Left renal pelvis (tissue), 4 donors: ENCODE measurements around the gene TM4SF4. TPM values are rescaled to one million over a fixed set of nuclear protein-coding genes. Genes with fewer than 3 reads are reported as not detected.

ENCODE experiments used
- DNase-seq, 4 donors: peaks; one replicate each; pipeline ENCODE4 v3.0.0-alpha.2; 2013; ENCODE audit warnings: low read depth in 4 of 4, low spot score in 3 of 4
- polyA plus RNA-seq, 4 donors: library from polyadenylated mRNA; unstranded; fragments of 120-200 nt; gene quantifications; one replicate each; pipeline ENCODE4 v1.2.1, GENCODE V29; 2013; ENCODE audit not compliant: insufficient read length in 4 of 4

Gene TM4SF4
- polyA plus RNA-seq, 4 donors, result 0.76 to 2.8 (median 2.6) TPM

DNA sequence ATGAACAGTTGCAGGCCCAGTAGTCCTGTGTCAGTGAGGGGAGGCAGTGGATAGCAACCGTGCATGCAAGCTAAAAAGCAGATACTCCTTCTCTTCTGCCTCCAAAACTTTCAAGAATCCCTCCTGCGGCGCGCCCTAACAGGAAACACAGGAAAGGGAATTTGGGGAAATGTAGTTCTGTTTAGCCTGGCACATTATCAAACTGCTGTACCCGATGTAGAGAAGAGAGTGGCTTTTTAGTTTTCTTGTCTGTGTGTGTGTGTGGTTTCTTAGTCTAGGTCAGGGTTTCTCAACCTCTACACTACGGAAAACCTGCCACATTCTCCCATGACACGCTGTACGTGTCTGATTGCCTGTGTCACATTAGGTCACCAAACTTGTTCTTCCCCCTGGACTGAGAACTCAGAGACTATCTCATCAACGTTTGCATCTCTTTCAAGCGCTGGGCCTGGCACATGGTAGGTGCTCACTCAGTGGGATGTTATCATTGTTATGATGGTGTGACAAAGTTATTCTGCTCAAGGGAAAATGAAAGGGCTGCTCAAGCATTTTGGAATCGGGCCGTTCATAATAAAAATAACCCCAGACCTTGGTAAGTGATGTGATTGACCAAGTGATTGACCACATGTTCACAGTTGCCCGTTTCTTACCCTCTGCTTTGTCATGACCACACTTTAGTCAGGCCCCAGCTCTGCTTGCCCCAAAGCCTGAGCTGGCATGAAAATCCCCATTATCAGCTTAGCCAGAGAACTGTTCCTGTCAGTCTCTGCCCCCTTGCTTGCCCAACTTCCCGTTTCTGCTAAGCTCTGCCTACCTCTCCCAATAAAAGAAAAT is 33.2 kb downstream of the TM4SF4 start:
- no peak for DNase-seq

GRCh38 chr3:149509526-149509925 is 35.0 kb downstream of the TM4SF4 start:
- no peak for DNase-seq

GRCh38 chr3:149510480-149510879 is 36.0 kb downstream of the TM4SF4 start:
- DNase-seq, result no peak

GRCh38 chr3:149511040-149511626 is 36.6 kb downstream of the TM4SF4 start:
- DNase-seq, result no peak

- DNase-seq, result peak in 2 of 4 donors; percentile 45 to 48
Measured at GRCh38 chr3:149512073-149512782, 37.7 kb downstream of the TM4SF4 start.

GRCh38 chr3:149514471-149514870 is 40.0 kb downstream of the TM4SF4 start:
- no peak for DNase-seq

DNA sequence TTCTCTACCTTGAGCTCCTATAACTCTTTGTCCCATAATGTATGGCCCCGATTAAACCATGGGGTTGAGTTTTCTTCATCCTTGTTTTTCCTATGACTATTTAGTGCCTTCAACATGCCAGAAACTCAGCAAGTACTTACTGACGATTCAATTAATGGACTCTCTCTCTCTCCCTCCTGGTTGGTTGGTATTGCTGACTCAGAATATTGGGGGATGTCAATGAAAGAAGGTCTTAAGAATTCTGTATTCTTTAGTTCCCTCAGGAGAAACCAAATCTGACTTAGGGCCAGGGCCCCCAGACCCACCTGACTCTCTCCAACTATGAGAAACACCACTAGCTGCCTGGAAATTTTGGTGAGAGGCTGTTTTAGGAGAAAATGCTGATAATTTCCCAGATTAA is 40.8 kb downstream of the TM4SF4 start:
- DNase-seq, result no peak

DNA sequence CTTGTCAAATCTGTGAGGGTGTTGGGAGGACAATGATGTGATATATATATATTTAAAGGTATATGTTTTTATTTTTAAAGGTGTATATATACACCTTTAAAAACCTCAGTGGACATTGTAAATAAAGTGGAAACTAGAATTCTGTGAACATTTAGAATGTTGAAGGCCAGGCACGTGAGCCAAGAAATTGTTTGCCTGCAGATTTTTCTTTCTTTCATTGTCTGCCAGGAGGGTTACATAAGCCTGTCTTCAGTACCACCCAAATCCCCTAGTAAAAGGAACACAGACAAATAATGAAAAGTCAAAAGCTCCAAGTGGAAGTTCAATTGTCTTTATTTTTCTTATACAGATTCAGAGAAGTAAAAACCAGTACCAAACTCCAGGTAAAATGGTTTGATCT is 42.4 kb downstream of the TM4SF4 start:
- no peak for DNase-seq

- no peak for DNase-seq
Measured at GRCh38 chr3:149519912-149520311, 45.4 kb downstream of the TM4SF4 start.

DNA sequence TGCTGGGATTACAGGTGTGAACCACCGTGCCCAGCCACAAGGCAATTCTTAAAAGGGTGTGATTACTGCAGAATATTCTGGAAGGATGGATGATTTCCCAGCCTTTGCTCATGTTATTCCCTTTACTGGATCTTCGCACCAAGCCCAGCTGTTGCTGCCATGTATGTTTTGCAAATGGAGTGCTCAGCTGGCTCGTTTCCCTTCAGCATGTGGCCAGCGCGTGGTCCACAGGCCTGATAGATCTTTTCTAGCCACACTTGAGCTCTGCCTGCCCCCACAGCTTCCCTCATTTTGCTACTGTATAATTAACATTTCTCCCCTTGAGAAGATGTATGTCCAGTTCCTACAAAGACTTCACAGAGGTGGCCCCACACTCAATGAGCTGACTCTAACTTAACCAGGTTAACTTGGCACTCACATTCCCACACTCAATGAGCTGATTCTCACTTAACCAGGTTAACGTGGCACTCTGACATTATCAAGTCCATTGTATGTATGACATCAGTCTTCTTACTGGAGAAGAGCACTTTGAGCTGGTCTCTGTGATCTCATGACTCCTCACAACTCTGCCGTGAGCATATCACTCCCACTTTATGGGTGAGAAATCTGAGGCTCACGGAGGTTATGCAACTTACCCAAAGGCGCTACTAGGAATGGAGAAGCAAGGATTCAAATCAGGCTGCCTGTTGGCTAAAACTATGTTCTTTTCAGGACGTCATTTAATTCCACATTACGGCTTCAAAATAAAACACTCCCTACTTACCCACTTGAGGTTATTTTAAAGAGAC is 49.2 kb downstream of the TM4SF4 start:
- DNase-seq, result no peak

DNA sequence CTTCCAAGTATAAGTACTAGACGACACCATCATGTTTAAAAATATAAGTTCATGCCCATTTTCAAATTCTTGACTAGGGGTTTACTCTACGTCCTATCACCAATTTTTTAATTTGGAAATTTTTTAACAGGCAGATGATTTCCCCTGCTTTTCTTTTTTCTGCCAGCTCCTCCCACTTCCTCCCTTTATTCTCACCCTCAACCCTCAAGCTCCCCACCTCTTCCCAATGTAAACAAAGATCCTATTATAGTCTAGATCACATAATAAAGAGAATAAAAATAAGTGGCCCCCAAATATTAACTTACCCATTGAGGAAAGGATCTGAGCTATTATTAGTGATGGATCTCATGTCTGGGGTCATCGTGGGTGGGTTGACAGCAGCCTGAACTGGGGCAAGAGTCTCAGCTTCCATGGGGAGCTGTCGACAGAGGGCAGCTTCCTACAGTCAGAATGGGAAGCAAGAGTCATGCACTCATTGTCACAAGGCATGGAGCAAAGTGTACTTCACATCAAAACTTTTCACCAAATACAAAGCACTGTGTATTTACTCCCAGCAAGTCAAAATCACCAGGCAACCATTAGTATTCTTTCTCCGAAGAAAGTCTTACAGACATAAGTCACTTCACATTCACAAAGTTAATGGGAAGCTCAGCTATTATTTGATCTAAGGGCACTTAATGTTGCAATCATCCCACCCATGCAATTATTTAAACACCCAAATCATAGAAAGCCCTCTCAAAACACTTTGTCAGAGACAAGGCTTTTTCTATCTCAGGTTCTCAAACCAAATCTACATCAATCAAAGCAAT is 53.2 kb downstream of the TM4SF4 start:
- no peak for DNase-seq

DNA sequence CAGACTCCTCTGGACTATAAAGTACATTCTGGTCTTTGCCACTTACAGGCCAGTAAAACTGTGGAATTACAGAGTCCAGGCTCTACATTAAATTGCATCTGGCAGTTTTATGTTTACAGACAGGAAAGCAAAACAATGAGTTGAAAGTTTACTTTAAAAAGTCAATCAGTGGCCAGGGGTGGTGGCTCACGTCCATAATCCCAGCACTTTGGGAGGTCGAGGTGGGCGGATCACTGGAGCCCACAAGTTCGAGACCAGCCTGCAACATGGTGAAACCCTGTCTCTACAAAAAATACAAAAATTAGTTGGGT is 53.8 kb downstream of the TM4SF4 start:
- DNase-seq, result no peak

DNA sequence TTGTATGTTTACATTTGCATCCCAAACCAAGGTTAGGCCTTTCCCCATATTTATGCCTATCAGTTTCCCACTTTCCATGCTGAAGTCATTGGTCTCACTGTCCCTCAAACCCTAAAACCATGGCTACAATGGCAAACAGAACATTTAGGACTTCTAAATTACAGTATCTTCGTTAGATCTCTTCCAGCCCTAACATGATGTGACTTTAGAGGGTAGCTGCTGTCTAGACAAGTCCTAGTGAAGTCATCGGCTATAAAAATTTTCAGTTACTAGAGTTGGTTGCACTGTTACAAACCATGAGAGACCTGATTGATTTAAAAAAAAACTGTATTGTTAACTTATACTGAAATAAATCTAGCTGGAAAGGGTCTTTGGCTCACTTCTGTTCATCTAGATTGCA is 54.6 kb downstream of the TM4SF4 start:
- no peak for DNase-seq

DNA sequence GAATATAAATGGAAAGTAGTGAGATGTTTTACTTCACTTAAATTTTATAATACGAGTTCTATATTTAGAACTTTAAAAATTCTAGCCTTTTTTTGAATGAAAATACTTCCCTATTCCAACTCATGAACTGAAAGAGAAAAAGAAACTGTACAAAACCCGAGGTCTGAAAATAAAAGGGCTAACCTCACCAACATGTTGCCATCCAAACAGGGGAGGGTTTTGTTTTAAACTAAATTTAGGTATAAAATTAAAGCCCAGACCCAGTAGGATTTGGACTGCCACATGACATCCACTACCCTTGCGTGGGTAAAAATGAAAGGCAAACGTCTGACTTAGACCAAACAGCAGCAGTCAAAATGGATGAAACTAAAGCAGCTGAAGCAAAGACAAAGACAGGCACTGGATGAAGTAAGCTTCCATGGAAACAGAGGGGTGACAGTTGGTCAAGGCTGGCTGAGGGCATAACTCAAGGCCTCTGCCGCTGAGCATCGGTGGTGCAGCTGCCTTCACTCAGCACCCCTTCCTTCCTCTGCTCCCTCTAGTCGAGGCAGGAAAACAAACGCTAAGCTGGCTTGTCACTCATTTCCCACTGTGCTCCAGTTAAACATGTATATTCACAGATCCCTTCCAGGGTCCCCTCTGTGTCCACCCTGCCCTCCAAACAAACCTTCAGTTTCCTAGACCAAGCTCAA is 58.1 kb downstream of the TM4SF4 start:
- DNase-seq, result no peak

DNA sequence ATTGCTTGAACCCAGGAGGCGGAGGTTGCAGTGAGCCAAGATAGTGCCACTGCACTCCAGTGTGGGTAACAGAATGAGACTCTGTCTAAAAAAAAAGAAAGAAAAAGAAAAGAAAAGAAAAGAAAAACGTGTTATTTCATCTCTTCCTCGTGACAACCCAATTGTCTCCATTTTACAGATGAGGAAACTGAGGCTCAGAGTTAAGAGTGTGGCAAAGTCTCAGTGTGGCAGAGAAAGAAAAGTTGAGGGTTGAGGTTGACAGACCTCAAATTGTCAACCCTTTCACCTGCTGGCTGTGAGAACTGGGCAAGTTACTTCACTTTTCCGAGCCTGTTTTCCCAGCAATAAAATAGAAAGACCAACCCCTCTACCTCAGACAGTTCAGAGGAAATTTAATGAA is 59.6 kb downstream of the TM4SF4 start:
- no peak for DNase-seq

GRCh38 chr3:149534671-149535332 is 60.3 kb downstream of the TM4SF4 start:
- no peak for DNase-seq

- no peak for DNase-seq
Measured at GRCh38 chr3:149535333-149535685, 60.8 kb downstream of the TM4SF4 start.

GRCh38 chr3:149536429-149536828 is 61.9 kb downstream of the TM4SF4 start:
- DNase-seq, result no peak

DNA sequence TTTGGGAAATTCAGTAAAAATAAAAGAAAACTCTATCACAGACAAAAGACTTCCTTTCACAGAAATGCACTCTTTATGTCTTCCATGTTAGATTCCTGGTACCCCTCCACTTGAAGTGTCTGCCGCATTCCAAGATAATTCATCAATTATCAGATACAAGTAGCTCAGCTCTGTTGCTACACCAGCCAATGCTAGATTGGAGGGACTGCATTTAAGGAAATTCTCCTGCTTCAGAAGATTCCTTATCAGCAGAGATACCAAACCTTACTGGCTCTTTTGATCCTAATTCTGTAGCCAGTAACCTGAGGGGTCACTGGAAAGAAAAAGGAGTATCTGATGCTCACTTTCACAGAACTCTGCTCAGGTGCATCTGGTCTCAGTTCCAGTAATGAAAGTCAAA is 63.9 kb downstream of the TM4SF4 start:
- no peak for DNase-seq
